ENCODE results near the gene ITGA8. TPM values are rescaled to one million over a fixed set of nuclear protein-coding genes. Genes with fewer than 3 reads are reported as not detected.
"Not testable (repeated sequence)": the region's sequence is repeated elsewhere in the genome, so short reads cannot be mapped to it uniquely, and the experiment has no call there.

ITGA8 gene
- total RNA-seq = not detected
- total RNA-seq (2013) = not detected

GRCh38 chr10:15719899-15720634 is at the start of gene ITGA8:
Gene ITGA8, minus strand, starts transcription at chr10:15719922. Its CDS starts 151 bp downstream, at chr10:15719771.
- Mint-ChIP-seq H3K36me3 (no peaks in the 10 kb centered on the region), H3K4me3 (no peak within 1 kb of the TSS), H3K27ac (no peak within 1 kb of the TSS), H3K9me3 (no peaks in the 10 kb centered on the region), H3K4me1 (no peaks in the 10 kb centered on the region), H3K27me3 (ENCODE audit: low read depth in 2 of 2) (peaks cover 27 to 36% of the 10 kb centered on the region in 2 donors)
- Histone ChIP-seq H3K36me3 (ENCODE audit: control insufficient read depth, insufficient read depth, low read length) (no peaks in the 10 kb centered on the region), H3K4me3 (ENCODE audit: low read length) (no peak within 1 kb of the TSS), H3K9me3 (ENCODE audit: control insufficient read depth, insufficient read depth, low read length) (no peaks in the 10 kb centered on the region), H3K27me3 (ENCODE audit: control insufficient read depth, insufficient read depth, low read length) (peaks cover 11% of the 10 kb centered on the region), H3K27ac (ENCODE audit: low read length) (no peak within 1 kb of the TSS), H3K4me1 (ENCODE audit: control insufficient read depth, insufficient read depth, low read length) (no peaks in the 10 kb centered on the region)
- DNase-seq (no peak), ATAC-seq (no peak)
- no peak for TF ChIP-seq CTCF (IDR thresholded peaks at IDR 0.05)
- intact Hi-C loops (cut with micrococcal nuclease) = no loop called here
- 14% methylated on average over 31 of the region's 33 CpGs for WGBS (ENCODE audit: insufficient coverage)

DNA sequence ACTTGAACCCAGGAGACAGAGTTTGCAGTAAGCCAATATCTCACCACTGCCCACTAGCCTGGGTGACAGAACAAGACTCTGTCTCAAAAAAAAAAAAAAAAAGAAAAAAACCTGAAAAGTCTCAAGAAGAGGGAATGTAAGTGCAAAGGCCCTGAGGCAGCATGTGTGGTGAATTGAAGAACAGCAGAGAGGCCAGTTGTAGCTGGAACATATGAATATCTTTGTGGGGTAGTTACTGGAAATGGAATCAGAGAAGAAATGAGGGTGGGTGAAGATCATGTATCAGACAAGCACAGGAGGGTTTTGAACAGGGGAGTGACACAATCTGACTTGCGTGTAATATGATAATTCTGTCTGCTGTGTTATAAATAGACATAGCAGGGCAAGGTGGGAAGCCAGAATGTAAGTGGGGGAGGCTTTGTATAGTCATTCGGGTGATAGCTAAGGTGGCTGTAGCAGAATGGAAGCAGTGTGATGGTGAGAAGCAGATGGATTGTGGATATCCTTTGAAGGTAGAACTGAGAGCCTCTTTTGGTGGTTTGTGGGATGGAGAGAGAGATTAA is 45.3 kb upstream of the ITGA8 start:
- 94% methylated on average over 2 of the region's 2 CpGs for WGBS (ENCODE audit: insufficient coverage)
- no peak for ATAC-seq

GRCh38 chr10:15763006-15763405 is 43.3 kb upstream of the ITGA8 start:
- WGBS (ENCODE audit: insufficient coverage) = 97% methylated on average over 8 of the region's 8 CpGs
- no peak for DNase-seq
- Histone ChIP-seq H3K9me3 (ENCODE audit: control insufficient read depth, insufficient read depth, low read length) (no peaks in the 10 kb centered on the region), H3K4me1 (ENCODE audit: control insufficient read depth, insufficient read depth, low read length) (no peaks in the 10 kb centered on the region), H3K27me3 (ENCODE audit: control insufficient read depth, insufficient read depth, low read length) (no peaks in the 10 kb centered on the region), H3K4me3 (ENCODE audit: low read length) (no peak overlapping the region), H3K27ac (ENCODE audit: low read length) (no peak overlapping the region), H3K36me3 (ENCODE audit: control insufficient read depth, insufficient read depth, low read length) (no peaks in the 10 kb centered on the region)
- Mint-ChIP-seq H3K27me3 (ENCODE audit: low read depth in 2 of 2) (peaks cover 0 to 6% of the 10 kb centered on the region in 2 donors), H3K36me3 (no peaks in the 10 kb centered on the region), H3K27ac (no peak overlapping the region), H3K4me1 (no peaks in the 10 kb centered on the region), H3K9me3 (peaks cover 2 to 6% of the 10 kb centered on the region in 2 donors), H3K4me3 (no peak overlapping the region)
- no peak for ATAC-seq
- no peak for TF ChIP-seq CTCF (IDR thresholded peaks at IDR 0.05)
- intact Hi-C loops (cut with micrococcal nuclease) = no loop called here

More for the DNA sequence above, 45.3 kb upstream of the ITGA8 start:
- DNase-seq = no peak
- Histone ChIP-seq H3K27ac (ENCODE audit: low read length) (no peak overlapping the region), H3K27me3 (ENCODE audit: control insufficient read depth, insufficient read depth, low read length) (no peaks in the 10 kb centered on the region), H3K4me1 (ENCODE audit: control insufficient read depth, insufficient read depth, low read length) (no peaks in the 10 kb centered on the region), H3K4me3 (ENCODE audit: low read length) (no peak overlapping the region), H3K36me3 (ENCODE audit: control insufficient read depth, insufficient read depth, low read length) (no peaks in the 10 kb centered on the region), H3K9me3 (ENCODE audit: control insufficient read depth, insufficient read depth, low read length) (no peaks in the 10 kb centered on the region)
- Mint-ChIP-seq H3K27ac (no peak overlapping the region), H3K36me3 (no peaks in the 10 kb centered on the region), H3K27me3 (ENCODE audit: low read depth in 2 of 2) (peaks cover 0 to 3% of the 10 kb centered on the region in 2 donors), H3K4me1 (peaks cover 13 to 14% of the 10 kb centered on the region in 2 donors), H3K4me3 (no peak overlapping the region), H3K9me3 (peaks cover 2 to 6% of the 10 kb centered on the region in 2 donors)
- no peak for TF ChIP-seq CTCF (IDR thresholded peaks at IDR 0.05)
- intact Hi-C loops (cut with micrococcal nuclease) = no loop called here

GRCh38 chr10:15762239-15762638 is 42.5 kb upstream of the ITGA8 start:
- H3K4me1 ChIP-seq (ENCODE audit: control insufficient read depth, insufficient read depth, low read length); H3K4me3 ChIP-seq (ENCODE audit: low read length); intact Hi-C loops (cut with micrococcal nuclease); DNase-seq; H3K4me3 Mint-ChIP-seq; H3K27ac Mint-ChIP-seq; ATAC-seq; H3K36me3 Mint-ChIP-seq; H3K27me3 ChIP-seq (ENCODE audit: control insufficient read depth, insufficient read depth, low read length); H3K9me3 ChIP-seq (ENCODE audit: control insufficient read depth, insufficient read depth, low read length); H3K4me1 Mint-ChIP-seq; H3K27ac ChIP-seq (ENCODE audit: low read length); H3K27me3 Mint-ChIP-seq (ENCODE audit: low read depth in 2 of 2); H3K36me3 ChIP-seq (ENCODE audit: control insufficient read depth, insufficient read depth, low read length); H3K9me3 Mint-ChIP-seq: not testable (repeated sequence)
- 95% methylated on average over 6 of the region's 6 CpGs for WGBS (ENCODE audit: insufficient coverage)

GRCh38 chr10:15761224-15761623 is 41.5 kb upstream of the ITGA8 start:
- ATAC-seq; H3K4me3 Mint-ChIP-seq; H3K9me3 Mint-ChIP-seq; intact Hi-C loops (cut with micrococcal nuclease); H3K27ac Mint-ChIP-seq; H3K4me1 ChIP-seq (ENCODE audit: control insufficient read depth, insufficient read depth, low read length); H3K36me3 Mint-ChIP-seq; H3K27ac ChIP-seq (ENCODE audit: low read length); DNase-seq; H3K9me3 ChIP-seq (ENCODE audit: control insufficient read depth, insufficient read depth, low read length); H3K4me3 ChIP-seq (ENCODE audit: low read length); H3K27me3 ChIP-seq (ENCODE audit: control insufficient read depth, insufficient read depth, low read length); H3K36me3 ChIP-seq (ENCODE audit: control insufficient read depth, insufficient read depth, low read length); H3K4me1 Mint-ChIP-seq: not testable (repeated sequence)
- H3K27me3 Mint-ChIP-seq (ENCODE audit: low read depth in 2 of 2) = peaks cover 0 to 11% of the 10 kb centered on the region in 2 donors
- WGBS (ENCODE audit: insufficient coverage) = 93% methylated on average over 2 of the region's 4 CpGs
